Neural progenitor cell (in vitro differentiated cells): ENCODE results near the gene MRGPRE.
"Not testable (repeated sequence)": the region's sequence is repeated elsewhere in the genome, so short reads cannot be mapped to it uniquely, and the experiment has no call there.

Source experiments
- EZH2 ChIP-seq: fragments of 200-600 bp; sonication (generic); IDR thresholded peaks from 2 replicates; pipeline ENCODE4 v1.6.1; 2017; ENCODE audit warnings: antibody characterized with exemption, mild to moderate bottlenecking, moderate library complexity
- EZH2phosphoT487 ChIP-seq: fragments of 200-600 bp; sonication (generic); IDR thresholded peaks from 2 replicates; pipeline ENCODE4 v1.6.1; 2017; ENCODE audit warnings: antibody characterized with exemption
- TF ChIP-seq, protein P1 (sequence below): fragments of 200-600 bp; sonication (generic); IDR thresholded peaks from 2 replicates; pipeline ENCODE4 v1.5.1; 2017; ENCODE audit warnings: antibody characterized with exemption, mild to moderate bottlenecking

GRCh38 chr11:3257509-3257908, 25.3 kb upstream of the MRGPRE start:
- TF ChIP-seq, protein P1, sequence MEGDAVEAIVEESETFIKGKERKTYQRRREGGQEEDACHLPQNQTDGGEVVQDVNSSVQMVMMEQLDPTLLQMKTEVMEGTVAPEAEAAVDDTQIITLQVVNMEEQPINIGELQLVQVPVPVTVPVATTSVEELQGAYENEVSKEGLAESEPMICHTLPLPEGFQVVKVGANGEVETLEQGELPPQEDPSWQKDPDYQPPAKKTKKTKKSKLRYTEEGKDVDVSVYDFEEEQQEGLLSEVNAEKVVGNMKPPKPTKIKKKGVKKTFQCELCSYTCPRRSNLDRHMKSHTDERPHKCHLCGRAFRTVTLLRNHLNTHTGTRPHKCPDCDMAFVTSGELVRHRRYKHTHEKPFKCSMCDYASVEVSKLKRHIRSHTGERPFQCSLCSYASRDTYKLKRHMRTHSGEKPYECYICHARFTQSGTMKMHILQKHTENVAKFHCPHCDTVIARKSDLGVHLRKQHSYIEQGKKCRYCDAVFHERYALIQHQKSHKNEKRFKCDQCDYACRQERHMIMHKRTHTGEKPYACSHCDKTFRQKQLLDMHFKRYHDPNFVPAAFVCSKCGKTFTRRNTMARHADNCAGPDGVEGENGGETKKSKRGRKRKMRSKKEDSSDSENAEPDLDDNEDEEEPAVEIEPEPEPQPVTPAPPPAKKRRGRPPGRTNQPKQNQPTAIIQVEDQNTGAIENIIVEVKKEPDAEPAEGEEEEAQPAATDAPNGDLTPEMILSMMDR, result not testable (repeated sequence)
- not testable (repeated sequence) for TF ChIP-seq EZH2phosphoT487, EZH2
